Uterus (tissue), 4 donors: ENCODE data around the gene TUBA1C. TPM values are rescaled to one million over a fixed set of nuclear protein-coding genes. Genes with fewer than 3 reads are reported as not detected.
"Not testable (repeated sequence)": the region's sequence is repeated elsewhere in the genome, so short reads cannot be mapped to it uniquely, and the experiment has no call there.

Experiments used
- DNase-seq, 2 donors: peaks; one replicate each; pipeline ENCODE4 v3.0.0-alpha.2; 2019 to 2020
- H3K27ac ChIP-seq, 2 donors: fragments of 200-600 bp; sonication (generic); 1 replicate in 1 of 2; 2 replicates in 1 of 2; pipeline ENCODE4 v1.5.1; 2016 to 2018
- H3K27me3 ChIP-seq, 2 donors: fragments of 200-600 bp; sonication (generic); one replicate each; pipeline ENCODE4 v1.5.1; 2018 to 2019; ENCODE audit warnings: control low read depth in 1 of 2
- H3K36me3 ChIP-seq, 2 donors: fragments of 200-600 bp; sonication (generic); one replicate each; pipeline ENCODE4 v1.5.1; 2019; ENCODE audit warnings: control low read depth in 1 of 2
- H3K4me1 ChIP-seq, 2 donors: fragments of 200-600 bp; sonication (generic); one replicate each; pipeline ENCODE4 v1.5.1; 2018 to 2019; ENCODE audit warnings: control low read depth in 1 of 2
- H3K4me3 ChIP-seq, 2 donors: fragments of 200-600 bp; sonication (generic); 1 replicate in 1 of 2; 2 replicates in 1 of 2; pipeline ENCODE4 v1.5.1; 2018 to 2019; ENCODE audit warnings: mild to moderate bottlenecking in 1 of 2
- H3K9me3 ChIP-seq, 2 donors: fragments of 200-600 bp; sonication (generic); one replicate each; pipeline ENCODE4 v1.5.1; 2019; ENCODE audit warnings: control low read depth in 1 of 2
- POLR2A ChIP-seq, 2 donors: fragments of 450-650 bp; IDR thresholded peaks; one replicate each; pipeline ENCODE4 v1.6.1; 2016; ENCODE audit warnings: antibody characterized with exemption in 2 of 2, mild to moderate bottlenecking in 1 of 2, moderate library complexity in 1 of 2
- intact Hi-C: fragments of 100-400 bp; cut with DNase I; formaldehyde crosslinking; loops from one replicate; pipeline ENCODE4 v1.15.1; 2023; ENCODE audit warnings: low total_unique reads
- total RNA-seq, 4 donors: library from RNA; depleted of rRNA in 3 of 4; stranded (reverse); fragments of >200 nt in 3 of 4; gene quantifications; one replicate each; pipeline versions ENCODE4 v1.1.0 to v1.2.4, GENCODE V29; 2014 to 2023
- TF ChIP-seq, protein P1 (sequence below), 4 experiments: fragments of 200-600 bp in 2 of 4; fragments of 450-650 bp in 2 of 4; sonication (generic) in 2 of 4; IDR thresholded peaks; one replicate each; pipeline ENCODE4 v1.5.1; 2016 to 2019; ENCODE audit warnings: antibody characterized with exemption in 4 of 4, mild to moderate bottlenecking in 2 of 4, moderate library complexity in 1 of 4
- donor health status: DM: yes; HTN: yes; CAD: no.

TUBA1C gene
- total RNA-seq, 4 donors from 2014 or later: 30.7 to 90.0 (median 74.6) TPM

DNA sequence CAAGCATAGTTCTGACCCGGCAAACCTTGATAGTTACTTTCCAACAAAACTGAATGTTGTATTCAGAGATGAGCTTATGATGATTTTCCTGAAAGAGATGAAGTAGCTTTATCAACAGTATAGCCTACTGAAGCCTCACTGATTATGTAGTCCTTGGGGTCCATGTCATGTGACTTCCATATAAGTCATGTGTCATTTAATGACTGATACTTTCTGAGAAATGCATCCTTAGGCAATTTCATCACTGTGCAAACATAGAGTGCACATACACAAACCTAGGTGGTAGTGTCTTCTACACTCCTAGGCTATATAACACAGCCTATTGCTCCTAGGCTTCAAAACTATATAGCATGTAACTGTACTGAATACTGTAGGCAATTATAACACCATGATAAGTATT, 28.5 kb upstream of the TUBA1C start:
- no peaks in the 10 kb centered on the region for H3K36me3 ChIP-seq
- H3K27me3 ChIP-seq: no peaks in the 10 kb centered on the region
- H3K4me1 ChIP-seq: peaks cover 7 to 8% of the 10 kb centered on the region in 2 donors
- TF ChIP-seq POLR2A (IDR thresholded peaks at IDR 0.05): no peak
- TF ChIP-seq, protein P1, sequence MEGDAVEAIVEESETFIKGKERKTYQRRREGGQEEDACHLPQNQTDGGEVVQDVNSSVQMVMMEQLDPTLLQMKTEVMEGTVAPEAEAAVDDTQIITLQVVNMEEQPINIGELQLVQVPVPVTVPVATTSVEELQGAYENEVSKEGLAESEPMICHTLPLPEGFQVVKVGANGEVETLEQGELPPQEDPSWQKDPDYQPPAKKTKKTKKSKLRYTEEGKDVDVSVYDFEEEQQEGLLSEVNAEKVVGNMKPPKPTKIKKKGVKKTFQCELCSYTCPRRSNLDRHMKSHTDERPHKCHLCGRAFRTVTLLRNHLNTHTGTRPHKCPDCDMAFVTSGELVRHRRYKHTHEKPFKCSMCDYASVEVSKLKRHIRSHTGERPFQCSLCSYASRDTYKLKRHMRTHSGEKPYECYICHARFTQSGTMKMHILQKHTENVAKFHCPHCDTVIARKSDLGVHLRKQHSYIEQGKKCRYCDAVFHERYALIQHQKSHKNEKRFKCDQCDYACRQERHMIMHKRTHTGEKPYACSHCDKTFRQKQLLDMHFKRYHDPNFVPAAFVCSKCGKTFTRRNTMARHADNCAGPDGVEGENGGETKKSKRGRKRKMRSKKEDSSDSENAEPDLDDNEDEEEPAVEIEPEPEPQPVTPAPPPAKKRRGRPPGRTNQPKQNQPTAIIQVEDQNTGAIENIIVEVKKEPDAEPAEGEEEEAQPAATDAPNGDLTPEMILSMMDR (IDR thresholded peaks at IDR 0.05): no peak
- no peak overlapping the region for H3K4me3 ChIP-seq
- intact Hi-C loops: loop anchor here (10.0 kb wide), 2 partner anchors 52 to 102 kb away; partner anchors contain the start of genes TUBA1A and TUBA1B
- no peak overlapping the region for H3K27ac ChIP-seq
- DNase-seq: no peak
- H3K9me3 ChIP-seq: no peaks in the 10 kb centered on the region

DNA sequence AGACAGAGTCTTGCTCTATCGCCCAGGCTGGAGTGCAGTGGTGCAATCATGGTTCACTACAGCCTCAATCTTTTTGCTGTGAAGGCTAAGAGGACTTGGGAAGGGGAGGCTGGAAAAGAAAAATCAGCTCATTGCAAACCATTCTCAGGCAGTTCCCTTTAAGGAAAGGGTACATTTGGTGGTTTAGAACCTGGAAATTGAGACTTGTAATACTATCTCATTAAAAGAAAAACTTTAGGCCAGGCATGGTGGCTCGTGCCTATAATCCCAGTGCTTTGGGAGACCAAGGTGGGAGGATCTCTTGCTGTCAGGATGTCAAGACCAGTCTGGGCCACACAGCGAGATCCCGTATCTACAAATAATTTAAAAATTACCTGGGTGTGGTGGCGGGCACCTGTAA, 21.3 kb upstream of the TUBA1C start:
- H3K4me3 ChIP-seq: no peak overlapping the region
- TF ChIP-seq, protein P1 (IDR thresholded peaks at IDR 0.05): no peak
- no peak for TF ChIP-seq POLR2A (IDR thresholded peaks at IDR 0.05)
- no peaks in the 10 kb centered on the region for H3K9me3 ChIP-seq
- no peaks in the 10 kb centered on the region for H3K36me3 ChIP-seq
- intact Hi-C loops: no loop called here
- no peaks in the 10 kb centered on the region for H3K27me3 ChIP-seq
- H3K27ac ChIP-seq: no peak overlapping the region
- H3K4me1 ChIP-seq: no peaks in the 10 kb centered on the region
- no peak for DNase-seq

DNA sequence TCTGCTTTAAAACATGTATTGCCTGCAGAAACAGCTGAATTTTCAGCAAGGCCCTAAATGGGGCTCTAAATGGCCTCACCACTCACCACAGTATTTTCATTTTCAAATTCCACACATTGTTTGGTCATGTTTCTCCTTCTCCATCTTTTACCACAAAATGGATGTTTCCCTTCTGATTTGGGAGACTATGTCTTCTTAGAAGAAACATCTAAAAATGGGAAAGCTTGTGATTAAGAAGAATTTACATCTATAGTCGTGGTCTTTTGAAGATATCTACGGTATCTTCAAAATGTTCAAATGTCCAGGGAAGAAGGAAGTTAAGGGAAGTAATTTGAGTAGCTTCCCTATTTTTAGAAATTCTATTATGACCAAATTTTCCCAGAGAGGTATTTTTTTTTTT, 20.7 kb upstream of the TUBA1C start:
- TF ChIP-seq POLR2A (IDR thresholded peaks at IDR 0.05): no peak
- TF ChIP-seq, protein P1 (IDR thresholded peaks at IDR 0.05): no peak
- intact Hi-C loops: no loop called here

DNA sequence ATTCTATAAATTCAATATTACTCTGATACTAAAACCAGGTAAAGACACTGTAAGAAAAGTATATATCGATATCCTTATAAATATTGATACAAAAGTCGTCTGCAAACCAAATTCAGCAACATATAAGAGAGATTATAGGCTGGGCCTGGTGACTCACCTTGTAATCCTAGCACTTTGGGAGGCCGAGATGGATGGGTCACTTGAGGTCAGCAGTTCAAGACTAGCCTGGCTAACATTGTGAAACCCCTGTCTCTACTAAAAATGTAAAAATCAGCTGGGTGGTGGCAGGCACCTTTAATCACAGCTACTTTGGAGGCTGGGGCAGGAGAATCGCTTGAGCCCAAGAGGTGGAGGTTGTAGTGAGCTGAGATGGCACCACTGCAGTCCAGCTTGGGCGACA, 13.5 kb upstream of the TUBA1C start:
- Histone ChIP-seq H3K4me1 (no peaks in the 10 kb centered on the region), H3K4me3 (no peak overlapping the region), H3K27me3 (no peaks in the 10 kb centered on the region), H3K36me3 (no peaks in the 10 kb centered on the region), H3K9me3 (no peaks in the 10 kb centered on the region), H3K27ac (no peak overlapping the region)
- no peak for TF ChIP-seq POLR2A (IDR thresholded peaks at IDR 0.05)
- intact Hi-C loops: no loop called here
- no peak for DNase-seq

More for the DNA sequence above, 20.7 kb upstream of the TUBA1C start:
- DNase-seq: no peak
- Histone ChIP-seq H3K27me3 (no peaks in the 10 kb centered on the region), H3K36me3 (no peaks in the 10 kb centered on the region), H3K9me3 (no peaks in the 10 kb centered on the region), H3K4me3 (no peak overlapping the region), H3K4me1 (no peaks in the 10 kb centered on the region), H3K27ac (no peak overlapping the region)

DNA sequence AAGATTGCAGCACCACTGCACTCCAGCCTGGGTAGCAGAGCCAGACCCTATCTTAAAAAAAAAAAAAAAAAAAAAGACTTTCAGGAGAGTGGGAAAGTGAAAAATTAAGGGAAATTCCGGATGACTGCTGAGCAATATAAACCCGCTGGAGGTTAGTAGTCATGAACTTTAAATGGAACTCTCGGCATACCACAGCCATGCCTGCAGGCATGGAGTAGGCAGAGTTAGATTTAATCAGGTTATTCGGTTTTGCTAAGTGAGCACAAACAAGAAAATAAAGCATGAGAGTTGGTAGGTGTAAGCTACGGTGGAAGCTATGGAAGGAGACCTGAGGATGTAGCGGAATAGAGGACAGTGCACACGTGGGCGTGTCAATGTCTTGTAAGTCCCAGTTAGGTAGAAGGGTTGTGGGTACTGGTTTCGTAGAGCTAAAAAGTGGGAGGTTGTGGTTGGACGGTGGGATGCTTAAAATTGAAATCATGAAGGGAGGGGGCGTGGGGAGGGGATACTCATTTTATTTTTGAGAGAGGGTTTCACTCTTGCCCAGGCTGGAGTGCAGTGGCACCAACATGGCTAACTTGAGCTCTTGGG, 11.8 kb upstream of the TUBA1C start:
- Histone ChIP-seq H3K9me3 (no peaks in the 10 kb centered on the region), H3K4me3 (no peak overlapping the region), H3K27ac (no peak overlapping the region), H3K36me3 (no peaks in the 10 kb centered on the region), H3K4me1 (no peaks in the 10 kb centered on the region), H3K27me3 (no peaks in the 10 kb centered on the region)
- intact Hi-C loops: no loop called here
- TF ChIP-seq, protein P1 (IDR thresholded peaks at IDR 0.05): no peak
- TF ChIP-seq POLR2A (IDR thresholded peaks at IDR 0.05): no peak
- no peak for DNase-seq

DNA sequence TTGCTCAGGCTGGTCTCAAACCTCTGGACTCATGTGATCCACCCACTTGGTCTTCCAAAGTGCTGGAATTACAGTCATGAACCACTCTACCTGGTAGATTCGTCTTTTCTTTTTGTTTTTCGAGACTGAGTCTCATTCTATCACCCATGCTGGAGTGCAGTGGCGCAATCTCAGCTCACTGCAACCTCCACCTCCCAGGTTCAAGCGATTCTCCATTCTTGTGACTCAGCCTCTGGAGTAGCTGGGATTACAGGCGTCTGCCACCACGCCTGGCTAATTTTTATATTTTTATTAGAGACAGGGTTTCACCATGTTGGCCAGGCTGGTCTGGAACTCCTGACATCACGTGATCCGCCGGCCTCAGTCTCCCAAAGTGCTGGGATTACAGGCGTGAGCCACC, 9.4 kb upstream of the TUBA1C start:
- intact Hi-C loops, H3K4me3 ChIP-seq, H3K36me3 ChIP-seq, DNase-seq, H3K4me1 ChIP-seq, H3K27ac ChIP-seq, H3K27me3 ChIP-seq, H3K9me3 ChIP-seq: not testable (repeated sequence)
